GM13977 (cell line): ENCODE results near the gene GCLM.
A peak's percentile ranks its signal among the peaks of the same experiment; 100 is the strongest.

Experiments used
- DNase-seq: peaks from one replicate; pipeline ENCODE4 v3.0.0; 2012; ENCODE audit warnings: low spot score
- in situ Hi-C: fragments of 300-500 bp; cut with MboI; formaldehyde crosslinking; loops from one replicate; pipeline ENCODE4 v1.12.0; 2022; ENCODE audit warnings: low sequenced_read_pairs, low pct_unique_long_range_greater_than_20kb, mixed read lengths, inconsistent platforms; ENCODE audit not compliant: unreplicated experiment
- TF ChIP-seq, protein P1 (sequence below): IDR thresholded peaks from 2 replicates; pipeline ENCODE4 v1.5.1; 2012; ENCODE audit warnings: mild to moderate bottlenecking, control low read depth; ENCODE audit not compliant: insufficient read depth; ENCODE audit errors: extremely low read depth, missing control alignments

GCLM gene

GRCh38 chr1:93844262-93845045 lies 64.8 kb downstream of the GCLM start:
- TF ChIP-seq, protein P1, sequence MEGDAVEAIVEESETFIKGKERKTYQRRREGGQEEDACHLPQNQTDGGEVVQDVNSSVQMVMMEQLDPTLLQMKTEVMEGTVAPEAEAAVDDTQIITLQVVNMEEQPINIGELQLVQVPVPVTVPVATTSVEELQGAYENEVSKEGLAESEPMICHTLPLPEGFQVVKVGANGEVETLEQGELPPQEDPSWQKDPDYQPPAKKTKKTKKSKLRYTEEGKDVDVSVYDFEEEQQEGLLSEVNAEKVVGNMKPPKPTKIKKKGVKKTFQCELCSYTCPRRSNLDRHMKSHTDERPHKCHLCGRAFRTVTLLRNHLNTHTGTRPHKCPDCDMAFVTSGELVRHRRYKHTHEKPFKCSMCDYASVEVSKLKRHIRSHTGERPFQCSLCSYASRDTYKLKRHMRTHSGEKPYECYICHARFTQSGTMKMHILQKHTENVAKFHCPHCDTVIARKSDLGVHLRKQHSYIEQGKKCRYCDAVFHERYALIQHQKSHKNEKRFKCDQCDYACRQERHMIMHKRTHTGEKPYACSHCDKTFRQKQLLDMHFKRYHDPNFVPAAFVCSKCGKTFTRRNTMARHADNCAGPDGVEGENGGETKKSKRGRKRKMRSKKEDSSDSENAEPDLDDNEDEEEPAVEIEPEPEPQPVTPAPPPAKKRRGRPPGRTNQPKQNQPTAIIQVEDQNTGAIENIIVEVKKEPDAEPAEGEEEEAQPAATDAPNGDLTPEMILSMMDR: peak; percentile 69
- in situ Hi-C loops: loop anchor here (25.0 kb wide), 1 partner anchor 407 kb away; the partner anchor contains the start of gene FNBP1L
- peak; percentile 65 for DNase-seq

DNA sequence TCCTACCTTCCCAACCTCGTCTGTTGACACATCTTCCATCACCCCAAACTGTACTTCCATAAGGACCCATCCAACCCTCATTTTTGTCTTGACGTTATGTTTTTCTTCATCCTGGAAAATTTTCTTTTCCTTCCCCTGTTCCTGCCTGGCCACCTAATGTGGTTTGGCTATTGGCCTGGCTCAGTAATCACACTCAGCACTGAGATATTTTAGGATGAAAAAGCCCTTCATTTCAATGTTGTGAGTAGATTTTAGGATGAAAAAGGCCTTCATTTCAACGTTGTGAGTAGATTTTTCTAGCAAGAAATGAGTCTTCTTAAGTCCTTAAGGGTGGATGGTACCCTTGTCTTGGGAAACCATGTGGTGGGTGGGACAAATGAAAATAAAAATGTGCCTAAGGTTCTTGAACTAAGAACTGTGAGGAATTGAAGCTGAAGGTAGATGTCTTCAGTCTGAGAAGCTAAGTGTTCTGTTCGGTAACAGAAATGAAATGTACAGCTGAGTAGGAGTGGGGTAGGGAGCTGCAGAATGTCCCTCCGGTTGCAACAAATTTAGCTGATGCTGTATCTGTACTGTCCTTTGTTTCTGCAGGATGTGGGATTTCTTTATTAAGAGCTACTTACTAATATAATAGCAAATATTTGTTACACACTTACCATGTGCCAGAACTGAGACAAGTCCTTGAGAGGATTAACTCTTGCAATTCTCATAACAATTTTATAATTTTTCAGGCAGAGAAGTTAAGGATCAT lies 66.3 kb downstream of the GCLM start:
- TF ChIP-seq, protein P1: no peak
- DNase-seq: no peak
- in situ Hi-C loops: loop anchor here (25.0 kb wide), 1 partner anchor 406 kb away; the partner anchor contains the start of gene FNBP1L

DNA sequence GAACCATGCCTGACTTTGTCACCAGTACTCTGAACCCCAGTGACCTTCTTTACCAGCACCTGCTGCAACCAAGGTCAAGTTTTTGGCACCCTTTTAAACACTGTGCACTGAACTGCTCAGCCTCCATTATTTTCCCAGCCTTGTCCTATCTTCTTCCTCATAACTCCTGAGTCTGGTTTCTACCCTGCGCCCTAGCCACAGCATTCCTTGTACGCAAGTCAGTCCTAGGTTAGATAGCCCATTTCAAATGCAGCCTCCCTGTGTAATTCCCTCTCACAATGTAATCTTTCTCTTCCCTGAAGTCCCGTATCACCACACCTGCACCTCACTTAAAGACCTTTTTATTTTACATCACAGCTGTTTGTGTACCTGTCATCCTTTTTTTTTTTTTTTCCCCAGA lies 67.5 kb downstream of the GCLM start:
- in situ Hi-C loops: loop anchor here (25.0 kb wide), 1 partner anchor 404 kb away; the partner anchor contains the start of gene FNBP1L
- TF ChIP-seq, protein P1: no peak
- no peak for DNase-seq

DNA sequence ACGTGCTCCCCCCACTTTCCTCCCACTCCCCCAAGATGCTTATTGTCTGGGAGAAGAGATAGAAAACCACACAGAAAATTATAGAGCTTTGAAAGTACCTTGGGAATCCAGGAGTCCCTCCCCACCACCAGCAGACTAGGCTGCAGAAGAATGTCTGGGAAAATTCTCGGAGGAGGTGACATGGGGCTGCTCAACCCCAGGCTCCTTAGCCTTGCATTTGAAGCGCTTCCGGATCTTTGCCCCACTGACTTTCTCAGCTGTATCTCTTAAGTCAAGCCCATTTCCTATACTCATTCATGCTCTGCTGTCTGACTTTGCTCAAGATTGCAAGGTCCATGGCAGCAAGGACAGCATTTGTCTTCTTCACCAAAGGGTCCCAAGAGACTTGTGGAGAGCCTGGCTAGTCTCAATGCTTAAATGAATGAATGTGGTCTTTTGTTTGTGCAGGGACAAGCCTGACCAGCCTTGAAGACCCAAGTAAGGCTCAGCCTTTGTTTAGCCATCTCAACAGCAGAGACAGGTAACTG lies 68.2 kb downstream of the GCLM start:
- TF ChIP-seq, protein P1: no peak
- no peak for DNase-seq
- in situ Hi-C loops: loop anchor here (25.0 kb wide), 1 partner anchor 404 kb away; the partner anchor contains the start of gene FNBP1L

GRCh38 chr1:93839753-93840152 lies 69.5 kb downstream of the GCLM start:
- TF ChIP-seq, protein P1: no peak
- in situ Hi-C loops: loop anchor here (25.0 kb wide), 1 partner anchor 402 kb away; the partner anchor contains the start of gene FNBP1L

DNA sequence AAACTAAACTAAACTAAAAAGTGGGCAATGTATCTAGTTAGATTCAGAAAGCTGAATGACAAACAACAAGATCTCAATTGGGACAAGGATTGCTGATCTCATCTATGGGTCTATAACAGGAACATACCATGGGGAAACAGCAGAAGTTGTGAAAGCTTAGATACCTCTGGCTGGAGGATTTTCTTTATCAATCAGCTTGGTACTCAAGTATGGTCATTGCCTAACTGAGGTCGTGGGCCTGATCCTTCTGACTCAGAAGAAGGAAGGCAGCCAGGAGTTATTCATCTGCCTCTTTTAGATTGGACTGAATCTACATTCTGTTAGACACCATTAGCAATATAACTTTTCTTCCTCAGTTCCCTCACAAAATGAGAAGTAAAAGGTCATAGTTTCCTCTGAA lies 69.9 kb downstream of the GCLM start:
- no peak for DNase-seq
- in situ Hi-C loops: loop anchor here (25.0 kb wide), 1 partner anchor 402 kb away; the partner anchor contains the start of gene FNBP1L
- TF ChIP-seq, protein P1: no peak

More at GRCh38 chr1:93839753-93840152, 69.5 kb downstream of the GCLM start:
- DNase-seq: no peak
